WTC11 (cell line): ENCODE data around the gene ZNF789.
"Not testable (repeated sequence)": the region's sequence is repeated elsewhere in the genome, so short reads cannot be mapped to it uniquely, and the experiment has no call there.

Experiments
- ELF4 ChIP-seq: sonication (generic); formaldehyde crosslinking; IDR thresholded peaks from 2 replicates; pipeline ENCODE4 v1.8.1; 2022; ENCODE audit warnings: low read depth, mild to moderate bottlenecking, moderate library complexity, missing genetic modification reagents
- EMX1 ChIP-seq: fragments of 250-450 bp; sonication (Bioruptor Pico); IDR thresholded peaks from 2 replicates; pipeline ENCODE4 v1.8.0; 2021; ENCODE audit warnings: mild to moderate bottlenecking
- MYBL2 ChIP-seq: sonication (generic); formaldehyde crosslinking; IDR thresholded peaks from 2 replicates; pipeline ENCODE4 v1.8.1; 2023; ENCODE audit warnings: mild to moderate bottlenecking, moderate library complexity, missing genetic modification reagents
- TF ChIP-seq, protein P1 (sequence below): sonication (generic); formaldehyde crosslinking; IDR thresholded peaks from 2 replicates; pipeline ENCODE4 v1.8.1; 2022; ENCODE audit warnings: low read depth, mild to moderate bottlenecking, moderate library complexity, missing genetic modification reagents, borderline replicate concordance
- TF ChIP-seq, protein P2 (sequence below): sonication (generic); formaldehyde crosslinking; IDR thresholded peaks from 2 replicates; pipeline ENCODE4 v1.8.0; 2022; ENCODE audit warnings: missing genetic modification reagents
- TF ChIP-seq, protein P3 (sequence below): sonication (generic); formaldehyde crosslinking; IDR thresholded peaks from 2 replicates; pipeline ENCODE4 v1.8.1; 2023; ENCODE audit warnings: mild to moderate bottlenecking, missing genetic modification reagents, borderline replicate concordance

GRCh38 chr7:99501236-99501635 lies 28.5 kb downstream of the ZNF789 start:
- TF ChIP-seq, protein P1, sequence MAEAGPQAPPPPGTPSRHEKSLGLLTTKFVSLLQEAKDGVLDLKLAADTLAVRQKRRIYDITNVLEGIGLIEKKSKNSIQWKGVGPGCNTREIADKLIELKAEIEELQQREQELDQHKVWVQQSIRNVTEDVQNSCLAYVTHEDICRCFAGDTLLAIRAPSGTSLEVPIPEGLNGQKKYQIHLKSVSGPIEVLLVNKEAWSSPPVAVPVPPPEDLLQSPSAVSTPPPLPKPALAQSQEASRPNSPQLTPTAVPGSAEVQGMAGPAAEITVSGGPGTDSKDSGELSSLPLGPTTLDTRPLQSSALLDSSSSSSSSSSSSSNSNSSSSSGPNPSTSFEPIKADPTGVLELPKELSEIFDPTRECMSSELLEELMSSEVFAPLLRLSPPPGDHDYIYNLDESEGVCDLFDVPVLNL (CRISPR knock-in tag), result not testable (repeated sequence)
- TF ChIP-seq, protein P2, sequence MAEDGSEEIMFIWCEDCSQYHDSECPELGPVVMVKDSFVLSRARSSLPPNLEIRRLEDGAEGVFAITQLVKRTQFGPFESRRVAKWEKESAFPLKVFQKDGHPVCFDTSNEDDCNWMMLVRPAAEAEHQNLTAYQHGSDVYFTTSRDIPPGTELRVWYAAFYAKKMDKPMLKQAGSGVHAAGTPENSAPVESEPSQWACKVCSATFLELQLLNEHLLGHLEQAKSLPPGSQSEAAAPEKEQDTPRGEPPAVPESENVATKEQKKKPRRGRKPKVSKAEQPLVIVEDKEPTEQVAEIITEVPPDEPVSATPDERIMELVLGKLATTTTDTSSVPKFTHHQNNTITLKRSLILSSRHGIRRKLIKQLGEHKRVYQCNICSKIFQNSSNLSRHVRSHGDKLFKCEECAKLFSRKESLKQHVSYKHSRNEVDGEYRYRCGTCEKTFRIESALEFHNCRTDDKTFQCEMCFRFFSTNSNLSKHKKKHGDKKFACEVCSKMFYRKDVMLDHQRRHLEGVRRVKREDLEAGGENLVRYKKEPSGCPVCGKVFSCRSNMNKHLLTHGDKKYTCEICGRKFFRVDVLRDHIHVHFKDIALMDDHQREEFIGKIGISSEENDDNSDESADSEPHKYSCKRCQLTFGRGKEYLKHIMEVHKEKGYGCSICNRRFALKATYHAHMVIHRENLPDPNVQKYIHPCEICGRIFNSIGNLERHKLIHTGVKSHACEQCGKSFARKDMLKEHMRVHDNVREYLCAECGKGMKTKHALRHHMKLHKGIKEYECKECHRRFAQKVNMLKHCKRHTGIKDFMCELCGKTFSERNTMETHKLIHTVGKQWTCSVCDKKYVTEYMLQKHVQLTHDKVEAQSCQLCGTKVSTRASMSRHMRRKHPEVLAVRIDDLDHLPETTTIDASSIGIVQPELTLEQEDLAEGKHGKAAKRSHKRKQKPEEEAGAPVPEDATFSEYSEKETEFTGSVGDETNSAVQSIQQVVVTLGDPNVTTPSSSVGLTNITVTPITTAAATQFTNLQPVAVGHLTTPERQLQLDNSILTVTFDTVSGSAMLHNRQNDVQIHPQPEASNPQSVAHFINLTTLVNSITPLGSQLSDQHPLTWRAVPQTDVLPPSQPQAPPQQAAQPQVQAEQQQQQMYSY (CRISPR knock-in tag), result not testable (repeated sequence)
- TF ChIP-seq MYBL2, ELF4, EMX1 (CRISPR knock-in tag): not testable (repeated sequence)
- TF ChIP-seq, protein P3, sequence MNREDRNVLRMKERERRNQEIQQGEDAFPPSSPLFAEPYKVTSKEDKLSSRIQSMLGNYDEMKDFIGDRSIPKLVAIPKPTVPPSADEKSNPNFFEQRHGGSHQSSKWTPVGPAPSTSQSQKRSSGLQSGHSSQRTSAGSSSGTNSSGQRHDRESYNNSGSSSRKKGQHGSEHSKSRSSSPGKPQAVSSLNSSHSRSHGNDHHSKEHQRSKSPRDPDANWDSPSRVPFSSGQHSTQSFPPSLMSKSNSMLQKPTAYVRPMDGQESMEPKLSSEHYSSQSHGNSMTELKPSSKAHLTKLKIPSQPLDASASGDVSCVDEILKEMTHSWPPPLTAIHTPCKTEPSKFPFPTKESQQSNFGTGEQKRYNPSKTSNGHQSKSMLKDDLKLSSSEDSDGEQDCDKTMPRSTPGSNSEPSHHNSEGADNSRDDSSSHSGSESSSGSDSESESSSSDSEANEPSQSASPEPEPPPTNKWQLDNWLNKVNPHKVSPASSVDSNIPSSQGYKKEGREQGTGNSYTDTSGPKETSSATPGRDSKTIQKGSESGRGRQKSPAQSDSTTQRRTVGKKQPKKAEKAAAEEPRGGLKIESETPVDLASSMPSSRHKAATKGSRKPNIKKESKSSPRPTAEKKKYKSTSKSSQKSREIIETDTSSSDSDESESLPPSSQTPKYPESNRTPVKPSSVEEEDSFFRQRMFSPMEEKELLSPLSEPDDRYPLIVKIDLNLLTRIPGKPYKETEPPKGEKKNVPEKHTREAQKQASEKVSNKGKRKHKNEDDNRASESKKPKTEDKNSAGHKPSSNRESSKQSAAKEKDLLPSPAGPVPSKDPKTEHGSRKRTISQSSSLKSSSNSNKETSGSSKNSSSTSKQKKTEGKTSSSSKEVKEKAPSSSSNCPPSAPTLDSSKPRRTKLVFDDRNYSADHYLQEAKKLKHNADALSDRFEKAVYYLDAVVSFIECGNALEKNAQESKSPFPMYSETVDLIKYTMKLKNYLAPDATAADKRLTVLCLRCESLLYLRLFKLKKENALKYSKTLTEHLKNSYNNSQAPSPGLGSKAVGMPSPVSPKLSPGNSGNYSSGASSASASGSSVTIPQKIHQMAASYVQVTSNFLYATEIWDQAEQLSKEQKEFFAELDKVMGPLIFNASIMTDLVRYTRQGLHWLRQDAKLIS (CRISPR knock-in tag), result not testable (repeated sequence)
